MM.1S (cell line): ENCODE results near the gene TMEM79.

Experiments
- CTCF ChIP-seq: fragments of 300-600 bp; sonication (generic); IDR thresholded peaks from 2 replicates; pipeline ENCODE4 v1.5.1; 2016; ENCODE audit warnings: antibody characterized with exemption, low read length, mixed read lengths
- EZH2 ChIP-seq: fragments of 300-600 bp; sonication (generic); optimal IDR thresholded peaks from 2 replicates; pipeline ENCODE3; 2017; ENCODE audit warnings: low read depth, mild to moderate bottlenecking, antibody characterized with exemption, low read length, mixed read lengths
- EZH2phosphoT487 ChIP-seq: fragments of 300-600 bp; sonication (generic); IDR thresholded peaks from 2 replicates; pipeline ENCODE4 v1.6.1; 2018; ENCODE audit warnings: antibody characterized with exemption, low read length

DNA sequence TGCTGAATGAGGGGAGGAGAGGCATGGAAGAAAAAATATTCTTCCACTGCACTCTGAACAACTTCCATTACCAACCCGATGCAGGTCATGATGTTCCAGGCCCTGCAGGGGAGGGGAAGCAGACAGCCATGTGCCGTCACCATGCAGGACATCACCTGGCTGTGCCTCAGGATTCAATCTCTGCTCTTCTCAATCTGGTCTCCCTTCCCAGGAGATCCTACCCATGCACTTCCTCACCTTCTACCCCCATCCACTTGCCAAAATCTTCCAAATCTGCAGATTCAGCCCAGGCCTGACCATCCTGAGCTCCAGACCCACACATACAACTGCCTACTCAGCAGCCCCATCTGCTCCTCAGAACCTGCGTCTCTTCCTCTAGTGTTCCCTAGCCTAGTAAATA lies 30.5 kb upstream of the TMEM79 start:
- TF ChIP-seq CTCF, result no peak
- TF ChIP-seq EZH2phosphoT487, result no peak
- no peak for TF ChIP-seq EZH2
